Measurements from ENCODE around the gene AMZ2. TPM values are rescaled to one million over a fixed set of nuclear protein-coding genes. Genes with fewer than 3 reads are reported as not detected.
"Not testable (repeated sequence)": the region's sequence is repeated elsewhere in the genome, so short reads cannot be mapped to it uniquely, and the experiment has no call there.

The AMZ2 gene
- total RNA-seq, 1 experiment from 2014 or later = 88.3 TPM

DNA sequence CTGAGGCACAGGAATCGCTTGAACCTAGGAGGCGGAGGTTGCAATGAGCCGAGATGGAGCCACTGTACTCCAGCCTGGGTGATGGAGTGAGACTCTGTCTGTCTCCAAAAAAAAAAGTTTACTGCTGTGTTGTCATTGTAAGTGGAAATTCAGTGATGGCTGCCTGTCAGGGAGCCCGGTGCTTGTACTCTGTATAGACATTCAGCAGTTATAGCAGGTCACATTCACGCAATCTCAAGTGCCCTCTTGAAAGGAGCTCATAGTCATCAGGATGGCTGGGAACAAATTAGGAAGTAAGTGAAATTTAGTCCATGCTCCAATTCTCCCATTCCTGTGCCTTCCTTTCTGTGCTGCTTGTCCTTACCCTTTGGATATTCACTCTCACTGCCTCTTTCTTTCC is 32.4 kb upstream of the AMZ2 start:
- H3K4me1 ChIP-seq (replicated peaks; ENCODE audit: insufficient read depth); DNase-seq; H2AFZ ChIP-seq; BruUV-seq (replicated peaks); H3K79me2 ChIP-seq (ENCODE audit: low read depth); H3K9me2 ChIP-seq (ENCODE audit: insufficient read depth); intact Hi-C loops (cut with micrococcal nuclease; ENCODE audit: unreplicated experiment); POLR2A ChIA-PET (ENCODE audit: unreplicated experiment); H3K4me3 ChIP-seq; H3K27ac ChIP-seq; H3K36me3 ChIP-seq (ENCODE audit: low read depth); H3K9me3 ChIP-seq (ENCODE audit: insufficient read depth, low read depth); H3F3A ChIP-seq (ENCODE audit: insufficient read depth, low read depth); H4K20me1 ChIP-seq (ENCODE audit: insufficient read depth); H3K4me2 ChIP-seq; H3K27me3 ChIP-seq (ENCODE audit: insufficient read depth, low read depth): not testable (repeated sequence)
- CTCF ChIA-PET = interaction anchor here (0.6 kb wide), 2 partner anchors 72 to 185 kb away, joined by 5 to 7 read pairs; no protein-coding TSS in a partner anchor

GRCh38 chr17:68219429-68219828 is 28.4 kb upstream of the AMZ2 start:
- BruUV-seq (replicated peaks); H3K4me1 ChIP-seq (replicated peaks; ENCODE audit: insufficient read depth); CTCF ChIA-PET; DNase-seq; H3K9me3 ChIP-seq (ENCODE audit: insufficient read depth, low read depth); H2AFZ ChIP-seq; H3K27me3 ChIP-seq (ENCODE audit: insufficient read depth, low read depth); POLR2A ChIA-PET (ENCODE audit: unreplicated experiment); H3K79me2 ChIP-seq (ENCODE audit: low read depth); H3K36me3 ChIP-seq (ENCODE audit: low read depth); H3K27ac ChIP-seq; H3F3A ChIP-seq (ENCODE audit: insufficient read depth, low read depth); H3K9me2 ChIP-seq (ENCODE audit: insufficient read depth); intact Hi-C loops (cut with micrococcal nuclease; ENCODE audit: unreplicated experiment); H3K4me2 ChIP-seq; H4K20me1 ChIP-seq (ENCODE audit: insufficient read depth); H3K4me3 ChIP-seq: not testable (repeated sequence)

DNA sequence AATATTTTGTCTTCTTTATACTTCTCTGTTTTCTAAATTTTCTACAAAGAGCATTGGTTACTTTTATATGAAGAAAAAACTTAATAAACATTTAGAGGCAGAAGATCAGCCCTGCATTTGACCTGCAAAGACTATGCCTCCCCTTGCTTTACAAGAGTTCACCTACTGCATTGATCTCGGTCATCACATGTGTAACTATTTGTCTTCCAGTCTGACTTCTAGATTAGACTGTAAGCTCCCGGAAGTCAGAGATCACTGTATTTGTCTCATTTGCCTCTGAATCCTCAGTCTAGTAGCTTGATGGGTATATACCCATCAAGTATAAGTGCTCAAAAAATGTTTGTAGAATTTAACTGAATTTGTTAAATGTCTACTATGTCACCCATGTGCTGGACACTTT is 27.7 kb upstream of the AMZ2 start:
- H3K79me2 ChIP-seq (ENCODE audit: low read depth); H2AFZ ChIP-seq; CTCF ChIA-PET; POLR2A ChIA-PET (ENCODE audit: unreplicated experiment); H3K4me1 ChIP-seq (replicated peaks; ENCODE audit: insufficient read depth); DNase-seq; BruUV-seq (replicated peaks); H3K4me2 ChIP-seq; H3K27me3 ChIP-seq (ENCODE audit: insufficient read depth, low read depth); H4K20me1 ChIP-seq (ENCODE audit: insufficient read depth); H3K27ac ChIP-seq; H3K4me3 ChIP-seq; H3F3A ChIP-seq (ENCODE audit: insufficient read depth, low read depth); H3K36me3 ChIP-seq (ENCODE audit: low read depth); intact Hi-C loops (cut with micrococcal nuclease; ENCODE audit: unreplicated experiment); H3K9me3 ChIP-seq (ENCODE audit: insufficient read depth, low read depth); H3K9me2 ChIP-seq (ENCODE audit: insufficient read depth): not testable (repeated sequence)

DNA sequence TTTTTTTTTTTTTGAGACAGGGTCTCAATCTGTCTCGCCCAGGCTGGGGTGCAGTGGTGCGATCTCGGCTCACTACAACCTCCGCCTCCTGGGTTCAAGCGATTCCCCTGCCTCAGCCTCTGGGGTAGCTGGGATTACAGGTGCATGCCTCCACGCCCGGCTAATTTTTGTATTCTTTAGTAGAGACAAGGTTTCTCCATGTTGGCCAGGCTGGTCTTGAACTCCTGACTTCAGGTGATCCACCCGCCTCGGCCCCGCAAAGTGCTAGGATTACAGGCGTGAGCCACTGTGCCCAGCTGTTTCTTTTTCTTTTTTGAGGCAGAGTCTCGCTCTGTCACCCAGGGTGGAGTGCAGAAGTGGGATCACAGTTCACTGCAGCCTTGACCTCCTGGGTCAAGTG is 27.1 kb upstream of the AMZ2 start:
- H3K9me3 ChIP-seq (ENCODE audit: insufficient read depth, low read depth); H3F3A ChIP-seq (ENCODE audit: insufficient read depth, low read depth); intact Hi-C loops (cut with micrococcal nuclease; ENCODE audit: unreplicated experiment); BruUV-seq (replicated peaks); H3K27me3 ChIP-seq (ENCODE audit: insufficient read depth, low read depth); H3K9me2 ChIP-seq (ENCODE audit: insufficient read depth); H3K4me3 ChIP-seq; H2AFZ ChIP-seq; H3K79me2 ChIP-seq (ENCODE audit: low read depth); H3K4me1 ChIP-seq (replicated peaks; ENCODE audit: insufficient read depth); H3K36me3 ChIP-seq (ENCODE audit: low read depth); H4K20me1 ChIP-seq (ENCODE audit: insufficient read depth); H3K27ac ChIP-seq; POLR2A ChIA-PET (ENCODE audit: unreplicated experiment); DNase-seq; H3K4me2 ChIP-seq: not testable (repeated sequence)
- CTCF ChIA-PET = interaction anchor here (0.6 kb wide), 2 partner anchors 27 to 170 kb away, joined by 4 to 25 read pairs; no protein-coding TSS in a partner anchor

GRCh38 chr17:68221786-68222185 is 26.1 kb upstream of the AMZ2 start:
- TF ChIP-seq, protein P1, sequence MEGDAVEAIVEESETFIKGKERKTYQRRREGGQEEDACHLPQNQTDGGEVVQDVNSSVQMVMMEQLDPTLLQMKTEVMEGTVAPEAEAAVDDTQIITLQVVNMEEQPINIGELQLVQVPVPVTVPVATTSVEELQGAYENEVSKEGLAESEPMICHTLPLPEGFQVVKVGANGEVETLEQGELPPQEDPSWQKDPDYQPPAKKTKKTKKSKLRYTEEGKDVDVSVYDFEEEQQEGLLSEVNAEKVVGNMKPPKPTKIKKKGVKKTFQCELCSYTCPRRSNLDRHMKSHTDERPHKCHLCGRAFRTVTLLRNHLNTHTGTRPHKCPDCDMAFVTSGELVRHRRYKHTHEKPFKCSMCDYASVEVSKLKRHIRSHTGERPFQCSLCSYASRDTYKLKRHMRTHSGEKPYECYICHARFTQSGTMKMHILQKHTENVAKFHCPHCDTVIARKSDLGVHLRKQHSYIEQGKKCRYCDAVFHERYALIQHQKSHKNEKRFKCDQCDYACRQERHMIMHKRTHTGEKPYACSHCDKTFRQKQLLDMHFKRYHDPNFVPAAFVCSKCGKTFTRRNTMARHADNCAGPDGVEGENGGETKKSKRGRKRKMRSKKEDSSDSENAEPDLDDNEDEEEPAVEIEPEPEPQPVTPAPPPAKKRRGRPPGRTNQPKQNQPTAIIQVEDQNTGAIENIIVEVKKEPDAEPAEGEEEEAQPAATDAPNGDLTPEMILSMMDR (conservative IDR thresholded peaks at IDR 0.05) = no peak
- no peak for TF ChIP-seq EZH2 (IDR thresholded peaks at IDR 0.05; ENCODE audit: low read depth)
- H2AFZ ChIP-seq = no peak overlapping the region
- no peaks in the 10 kb centered on the region for H3K9me3 ChIP-seq (ENCODE audit: insufficient read depth, low read depth)
- BruUV-seq (replicated peaks) = no TSS peak
- no peak overlapping the region for H3K4me2 ChIP-seq
- no peaks in the 10 kb centered on the region for H4K20me1 ChIP-seq (ENCODE audit: insufficient read depth)
- H3K27ac ChIP-seq = no peak overlapping the region
- intact Hi-C loops (cut with micrococcal nuclease; ENCODE audit: unreplicated experiment) = no loop called here
- ChIA-PET POLR2A (ENCODE audit: unreplicated experiment) (no interaction called here), CTCF (interaction anchor here (0.6 kb wide), 1 partner anchor 131 kb away, joined by 3 read pairs; no protein-coding TSS in a partner anchor)
- no peaks in the 10 kb centered on the region; the same call in 1 of the 2 replicates for H3F3A ChIP-seq (ENCODE audit: insufficient read depth, low read depth)
- no peak overlapping the region for H3K4me3 ChIP-seq
- no peaks in the 10 kb centered on the region for H3K36me3 ChIP-seq (ENCODE audit: low read depth)
- peak in 1 of 2 experiments; percentile 72 for DNase-seq
- H3K9me2 ChIP-seq (ENCODE audit: insufficient read depth) = no peaks in the 10 kb centered on the region
- no peaks in the 10 kb centered on the region for H3K27me3 ChIP-seq (ENCODE audit: insufficient read depth, low read depth)
- H3K79me2 ChIP-seq (ENCODE audit: low read depth) = no peaks in the 10 kb centered on the region
- H3K4me1 ChIP-seq (replicated peaks; ENCODE audit: insufficient read depth) = peaks cover 7% of the 10 kb centered on the region; the same call in 1 of the 2 replicates
